Trophoblast cell (in vitro differentiated cells and primary cell): Measurements from ENCODE around the gene A4GNT.

Source experiments
- DNase-seq, 2 donors: peaks; one replicate each; pipeline ENCODE4 v3.0.0-alpha.2; 2016
- H2AFZ ChIP-seq: 2 replicates; pipeline ENCODE4 v1.6.1; 2013; ENCODE audit warnings: low read length, moderate library complexity, mild to moderate bottlenecking; ENCODE audit not compliant: insufficient read depth, poor library complexity
- H2AK5ac ChIP-seq: 2 replicates; pipeline ENCODE4 v1.6.1; 2013; ENCODE audit warnings: mild to moderate bottlenecking, low read length
- H2BK120ac ChIP-seq: 2 replicates; pipeline ENCODE4 v1.6.1; 2013; ENCODE audit warnings: low read length, mild to moderate bottlenecking, moderate library complexity; ENCODE audit not compliant: insufficient read depth, poor library complexity
- H2BK12ac ChIP-seq: 2 replicates; pipeline ENCODE4 v1.6.1; 2013; ENCODE audit warnings: mild to moderate bottlenecking, low read length, moderate library complexity
- H2BK5ac ChIP-seq: 2 replicates; pipeline ENCODE4 v1.6.1; 2013; ENCODE audit warnings: low read length, low read depth, moderate library complexity, mild to moderate bottlenecking; ENCODE audit not compliant: poor library complexity
- H3K14ac ChIP-seq: 2 replicates; pipeline ENCODE4 v1.6.1; 2013; ENCODE audit warnings: mild to moderate bottlenecking, low read length
- H3K18ac ChIP-seq: 2 replicates; pipeline ENCODE4 v1.6.1; 2013; ENCODE audit warnings: mild to moderate bottlenecking, low read length
- H3K23ac ChIP-seq: 2 replicates; pipeline ENCODE4 v1.6.1; 2013; ENCODE audit warnings: low read length
- H3K27ac ChIP-seq: 2 replicates; pipeline ENCODE4 v1.5.1; 2013; ENCODE audit warnings: low read depth, mild to moderate bottlenecking, inconsistent platforms, low read length, moderate library complexity
- H3K27me3 ChIP-seq: 2 replicates; pipeline ENCODE4 v1.6.1; 2013; ENCODE audit warnings: inconsistent platforms, mild to moderate bottlenecking, low read length, moderate library complexity; ENCODE audit not compliant: insufficient read depth
- H3K36me3 ChIP-seq, 2 experiments: 1 replicate in 1 of 2; 2 replicates in 1 of 2; pipeline ENCODE4 v1.6.1; 2013; ENCODE audit warnings: low read length in 2 of 2, mild to moderate bottlenecking in 2 of 2, moderate library complexity in 1 of 2; ENCODE audit not compliant: insufficient read depth in 2 of 2, control insufficient read depth in 1 of 2
- H3K4ac ChIP-seq: 2 replicates; pipeline ENCODE4 v1.6.1; 2013; ENCODE audit warnings: low read depth, mild to moderate bottlenecking, low read length, moderate library complexity
- H3K4me1 ChIP-seq, 2 experiments: 1 replicate in 1 of 2; 2 replicates in 1 of 2; pipeline ENCODE4 v1.6.1; 2013; ENCODE audit warnings: low read length in 2 of 2, mild to moderate bottlenecking in 2 of 2, moderate library complexity in 1 of 2; ENCODE audit not compliant: insufficient read depth in 2 of 2, control insufficient read depth in 1 of 2
- H3K4me2 ChIP-seq: 2 replicates; pipeline ENCODE4 v1.6.1; 2013; ENCODE audit warnings: inconsistent platforms, mild to moderate bottlenecking, low read length, moderate library complexity
- H3K4me3 ChIP-seq: 2 replicates; pipeline ENCODE4 v1.5.1; 2013; ENCODE audit warnings: mild to moderate bottlenecking, low read depth, low read length, inconsistent platforms
- H3K79me1 ChIP-seq: one replicate; pipeline ENCODE4 v1.6.1; 2013; ENCODE audit warnings: low read length
- H3K79me2 ChIP-seq: 2 replicates; pipeline ENCODE4 v1.6.1; 2013; ENCODE audit warnings: low read length, mild to moderate bottlenecking; ENCODE audit not compliant: control insufficient read depth, insufficient read depth, poor library complexity
- H3K9ac ChIP-seq: 2 replicates; pipeline ENCODE4 v1.6.1; 2013; ENCODE audit warnings: mild to moderate bottlenecking, low read length
- H3K9me3 ChIP-seq: 2 replicates; pipeline ENCODE4 v1.6.1; 2013; ENCODE audit warnings: low read depth, mild to moderate bottlenecking, control low read depth, inconsistent platforms, low read length; ENCODE audit not compliant: insufficient read depth
- H4K12ac ChIP-seq: 2 replicates; pipeline ENCODE4 v1.6.1; 2013; ENCODE audit warnings: low read depth, mild to moderate bottlenecking, low read length, moderate library complexity
- H4K8ac ChIP-seq: 2 replicates; pipeline ENCODE4 v1.6.1; 2013; ENCODE audit warnings: low read depth, mild to moderate bottlenecking, low read length, moderate library complexity
- H4K91ac ChIP-seq: one replicate; pipeline ENCODE4 v1.6.1; 2013; ENCODE audit warnings: low read depth, mild to moderate bottlenecking, low read length, moderate library complexity
- WGBS: extraction: QIAGEN DNeasy Blood & Tissue Kit; methylation state at CpG from one replicate; pipeline ENCODE4 v1.1.7; 2013; ENCODE audit warnings: missing lambda C conversion rate; ENCODE audit not compliant: insufficient read length, insufficient coverage; ENCODE audit errors: extremely low coverage; 5-methylcytosine and 5-hydroxymethylcytosine counted together

Gene A4GNT

GRCh38 chr3:138078901-138079344 is 53.3 kb downstream of the A4GNT start:
- Histone ChIP-seq H2AK5ac (no peak overlapping the region), H3K9ac (no peak overlapping the region), H3K23ac (no peak overlapping the region), H2BK12ac (no peak overlapping the region), H3K9me3 (no peaks in the 10 kb centered on the region), H3K4me1 (peaks cover 11 to 17% of the 10 kb centered on the region in 2 experiments), H3K14ac (no peak overlapping the region), H2AFZ (no peak overlapping the region), H3K18ac (no peak overlapping the region), H4K91ac (no peak overlapping the region), H4K8ac (no peak overlapping the region), H3K27ac (peak overlapping the region; percentile 4), H3K4me3 (no peak overlapping the region), H3K27me3 (no peaks in the 10 kb centered on the region), H2BK5ac (no peak overlapping the region), H3K4me2 (no peak overlapping the region), H3K79me1 (peaks cover 2% of the 10 kb centered on the region), H3K79me2 (no peaks in the 10 kb centered on the region), H2BK120ac (no peak overlapping the region), H3K4ac (no peak overlapping the region), H3K36me3 (peaks cover 2 to 6% of the 10 kb centered on the region in 2 experiments), H4K12ac (no peak overlapping the region)
- DNase-seq, result peak in 1 of 2 donors; percentile 22
- WGBS, result no CpG with 5 or more reads among the region's 1 CpG

- no peak overlapping the region for H3K9ac ChIP-seq
- no peak overlapping the region for H4K91ac ChIP-seq
- no peak overlapping the region for H2BK120ac ChIP-seq
- H4K8ac ChIP-seq, result no peak overlapping the region
- no peak overlapping the region for H2BK12ac ChIP-seq
- H2AK5ac ChIP-seq, result no peak overlapping the region
- DNase-seq, result no peak
- no peak overlapping the region for H3K18ac ChIP-seq
- H4K12ac ChIP-seq, result no peak overlapping the region
- peaks cover 11 to 14% of the 10 kb centered on the region in 2 experiments for H3K4me1 ChIP-seq
- no CpG with 5 or more reads among the region's 4 CpGs for WGBS
- no peak overlapping the region for H2AFZ ChIP-seq
- H3K14ac ChIP-seq, result no peak overlapping the region
- H3K23ac ChIP-seq, result no peak overlapping the region
- no peak overlapping the region for H2BK5ac ChIP-seq
- H3K27ac ChIP-seq, result no peak overlapping the region
- H3K79me1 ChIP-seq, result peaks cover 2% of the 10 kb centered on the region
- H3K79me2 ChIP-seq, result no peaks in the 10 kb centered on the region
- H3K4me3 ChIP-seq, result no peak overlapping the region
- no peak overlapping the region for H3K4me2 ChIP-seq
- no peaks in the 10 kb centered on the region for H3K27me3 ChIP-seq
- no peak overlapping the region for H3K4ac ChIP-seq
- peaks cover 0 to 6% of the 10 kb centered on the region in 2 experiments for H3K36me3 ChIP-seq
- no peaks in the 10 kb centered on the region for H3K9me3 ChIP-seq
Observed at GRCh38 chr3:138078096-138078495, 54.1 kb downstream of the A4GNT start.
